ENCODE measurements around the gene NEU2.
"Not testable (repeated sequence)": the region's sequence is repeated elsewhere in the genome, so short reads cannot be mapped to it uniquely, and the experiment has no call there.

Gene NEU2

DNA sequence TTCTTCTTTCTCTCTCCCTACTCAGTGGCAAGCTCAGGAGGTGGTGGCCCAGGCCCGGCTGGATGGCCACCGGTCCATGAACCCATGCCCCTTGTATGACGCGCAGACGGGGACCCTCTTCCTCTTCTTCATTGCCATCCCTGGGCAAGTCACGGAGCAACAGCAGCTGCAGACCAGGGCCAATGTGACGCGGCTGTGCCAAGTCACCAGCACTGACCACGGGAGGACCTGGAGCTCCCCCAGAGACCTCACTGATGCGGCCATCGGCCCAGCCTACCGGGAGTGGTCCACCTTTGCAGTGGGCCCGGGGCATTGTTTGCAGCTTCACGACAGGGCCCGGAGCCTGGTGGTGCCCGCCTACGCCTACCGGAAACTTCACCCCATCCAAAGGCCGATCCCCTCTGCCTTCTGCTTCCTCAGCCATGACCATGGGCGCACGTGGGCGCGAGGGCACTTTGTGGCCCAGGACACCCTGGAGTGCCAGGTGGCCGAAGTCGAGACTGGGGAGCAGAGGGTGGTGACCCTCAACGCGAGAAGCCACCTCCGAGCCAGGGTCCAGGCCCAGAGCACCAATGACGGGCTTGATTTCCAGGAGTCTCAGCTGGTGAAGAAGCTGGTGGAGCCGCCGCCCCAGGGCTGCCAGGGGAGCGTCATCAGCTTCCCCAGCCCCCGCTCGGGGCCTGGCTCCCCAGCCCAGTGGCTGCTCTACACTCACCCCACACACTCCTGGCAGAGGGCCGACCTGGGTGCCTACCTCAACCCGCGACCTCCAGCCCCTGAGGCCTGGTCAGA, 1.8 kb downstream of the NEU2 start:
- no peak for DNase-seq (ENCODE audit: low spot score)

DNA sequence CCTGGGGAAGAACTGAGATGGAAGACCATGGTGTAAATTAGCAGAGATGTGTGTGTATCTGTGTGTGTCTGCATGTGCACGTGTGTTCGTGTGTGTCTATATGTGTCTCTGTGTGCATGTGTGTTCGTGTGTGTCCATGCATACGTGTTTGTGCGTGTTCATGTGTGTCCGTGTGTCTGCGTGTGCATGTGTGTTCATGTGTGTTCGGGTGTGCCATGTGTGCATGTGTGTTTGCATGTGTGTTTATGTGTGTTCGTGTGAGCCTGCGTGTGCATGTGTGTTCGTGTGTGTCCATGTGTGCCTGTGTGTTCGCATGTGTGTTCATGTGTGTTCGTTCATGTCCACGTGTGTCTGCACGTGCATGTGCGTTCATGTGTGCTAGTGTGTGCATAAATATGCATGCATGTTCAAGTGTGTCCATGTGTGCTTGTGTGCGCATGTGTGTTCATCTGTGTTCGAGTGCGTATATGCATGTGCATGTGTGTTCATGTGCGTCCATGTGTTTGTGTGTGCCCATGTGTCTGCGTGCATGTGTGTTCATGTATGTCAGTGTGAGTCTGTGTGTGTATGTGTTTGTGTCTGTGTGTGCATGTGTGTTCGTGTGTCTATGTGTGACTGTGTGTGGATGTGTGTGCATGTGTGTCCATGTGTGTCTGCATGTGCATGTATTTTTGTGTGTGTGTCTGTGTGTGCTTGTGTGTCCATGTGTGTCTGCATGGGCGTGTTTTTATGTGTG, 3.1 kb downstream of the NEU2 start:
- no peak for DNase-seq (ENCODE audit: low spot score)

DNA sequence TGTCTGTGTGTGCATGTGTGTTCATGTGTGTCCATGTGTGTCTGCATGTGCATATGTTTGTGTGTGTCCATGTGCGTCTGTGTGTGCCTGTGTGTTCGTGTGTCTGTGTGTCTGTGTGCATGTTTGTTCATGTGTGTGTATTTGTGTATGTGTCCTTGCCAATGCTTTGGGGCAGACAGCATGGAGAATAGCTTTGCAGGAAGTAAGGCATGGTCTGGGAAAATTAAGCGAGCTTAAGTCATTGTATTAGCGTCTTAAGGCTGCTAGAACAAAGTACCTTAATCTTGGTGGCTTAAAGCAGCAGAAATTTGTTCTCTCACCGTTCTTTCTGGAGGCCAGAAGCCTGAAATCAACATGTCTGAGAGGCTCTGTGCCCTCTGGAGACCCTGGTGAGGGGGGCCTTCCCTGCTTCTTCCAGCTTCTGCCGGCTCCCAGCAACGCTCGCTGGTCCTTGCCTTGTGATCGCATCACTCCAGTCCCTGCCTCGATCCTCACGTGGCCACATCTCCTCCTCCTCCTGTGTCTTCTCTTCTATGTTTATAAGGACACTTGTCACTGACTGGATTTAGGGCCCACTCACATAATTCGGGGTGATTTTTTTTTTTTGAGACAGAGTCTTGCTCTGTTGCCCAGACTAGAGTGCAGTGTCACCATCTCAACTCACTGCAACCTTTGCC, 3.8 kb downstream of the NEU2 start:
- DNase-seq (ENCODE audit: low spot score): no peak

DNA sequence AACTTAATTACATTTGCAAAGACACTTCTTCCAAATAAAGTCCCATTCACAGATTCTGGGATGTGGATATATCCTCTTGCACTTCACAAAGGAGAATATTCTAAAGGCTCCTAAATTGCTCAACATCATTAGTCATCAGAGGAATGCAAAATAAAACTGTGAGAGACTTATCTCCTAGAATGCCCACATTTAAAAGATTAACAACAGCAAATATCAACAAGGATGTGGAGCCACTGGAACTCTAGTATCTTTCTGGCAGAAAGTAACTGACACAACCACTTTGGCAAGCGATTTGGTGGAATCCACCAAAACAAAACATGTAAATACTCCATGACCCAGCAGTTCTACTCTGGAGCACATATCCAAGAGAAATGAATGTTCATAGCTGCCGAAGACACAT, 4.6 kb downstream of the NEU2 start:
- DNase-seq (ENCODE audit: low spot score): no peak

DNA sequence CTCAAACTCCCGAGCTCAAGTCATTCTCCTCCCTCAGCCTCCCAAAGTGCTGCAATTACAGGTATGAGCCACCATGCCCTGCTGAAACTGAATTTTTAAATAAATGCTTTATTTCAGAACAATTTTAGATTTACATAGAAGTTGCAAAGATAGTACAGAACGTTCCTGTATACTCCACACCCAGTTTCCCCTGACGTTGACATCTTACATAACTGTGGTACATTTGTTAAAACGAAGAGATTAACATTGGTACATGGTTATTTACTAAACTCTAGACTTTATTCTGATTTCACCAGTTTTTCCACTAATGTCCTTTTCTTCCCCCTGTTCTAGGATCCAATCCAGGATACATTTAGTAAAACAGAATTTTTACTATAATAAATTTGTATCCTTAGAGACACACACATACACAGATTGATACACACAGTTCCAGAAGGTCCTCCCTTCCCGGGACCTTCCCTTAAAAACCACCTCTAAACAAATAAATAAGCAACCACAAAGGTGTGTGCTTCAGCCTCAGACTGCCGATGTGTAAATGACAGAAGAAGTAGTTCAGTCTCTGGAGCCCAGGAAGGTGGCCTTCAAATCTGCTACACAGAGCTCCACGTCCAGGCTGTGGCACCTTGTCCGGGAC, 6.9 kb downstream of the NEU2 start:
- no peak for DNase-seq (ENCODE audit: low spot score)

DNA sequence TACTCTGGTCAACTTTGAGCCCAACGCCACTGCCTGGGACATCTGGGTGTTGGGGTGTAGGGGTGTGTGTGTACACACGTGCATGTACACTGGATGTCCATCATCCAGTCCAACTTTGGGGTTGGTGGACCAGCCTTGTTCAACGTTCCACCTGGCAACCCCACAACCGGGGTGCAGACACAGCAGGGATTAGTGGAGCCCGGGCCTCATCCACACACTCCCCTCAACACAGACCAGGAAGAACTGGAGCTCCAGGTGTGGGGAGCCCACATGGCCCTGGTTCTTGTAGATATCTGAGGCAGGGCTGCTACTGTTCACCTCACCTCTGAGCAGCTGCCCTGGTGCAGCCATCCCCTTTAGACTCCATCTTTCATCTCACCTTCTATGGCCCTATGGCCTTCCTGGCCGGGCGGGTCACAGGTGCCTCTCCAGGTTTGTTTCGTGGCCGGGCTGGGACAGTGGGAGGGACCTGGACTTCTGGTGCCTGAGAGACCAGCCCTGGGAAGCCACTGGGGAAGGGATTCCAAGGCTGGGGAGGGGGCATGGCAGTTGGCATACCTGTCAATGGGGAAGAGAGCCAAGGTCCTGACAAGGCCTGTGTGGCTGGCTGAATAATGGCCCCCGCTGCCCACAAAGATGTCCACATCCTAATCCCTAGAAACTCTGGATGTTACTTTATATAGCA, 7.5 kb downstream of the NEU2 start:
- no peak for DNase-seq (ENCODE audit: low spot score)

DNA sequence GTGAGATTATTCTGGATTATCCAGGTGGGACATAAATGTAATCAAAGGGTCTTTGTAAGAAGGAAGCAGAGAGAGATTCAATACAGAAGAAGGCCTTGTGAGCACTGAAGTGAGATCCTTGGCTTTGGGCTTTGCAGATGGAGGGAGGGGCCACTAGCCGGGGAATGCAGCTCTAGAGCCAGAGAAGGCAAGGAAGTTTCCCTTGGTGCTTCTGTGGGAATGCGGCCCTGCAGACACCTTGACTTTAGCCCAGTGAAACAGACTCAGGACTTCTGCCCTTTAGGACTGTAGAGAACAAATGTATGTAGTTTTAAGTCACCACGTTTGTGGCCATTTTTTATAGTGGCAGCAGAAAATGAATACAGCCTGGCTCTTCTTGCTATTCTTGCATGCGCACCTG, 8.1 kb downstream of the NEU2 start:
- DNase-seq (ENCODE audit: low spot score): no peak

DNA sequence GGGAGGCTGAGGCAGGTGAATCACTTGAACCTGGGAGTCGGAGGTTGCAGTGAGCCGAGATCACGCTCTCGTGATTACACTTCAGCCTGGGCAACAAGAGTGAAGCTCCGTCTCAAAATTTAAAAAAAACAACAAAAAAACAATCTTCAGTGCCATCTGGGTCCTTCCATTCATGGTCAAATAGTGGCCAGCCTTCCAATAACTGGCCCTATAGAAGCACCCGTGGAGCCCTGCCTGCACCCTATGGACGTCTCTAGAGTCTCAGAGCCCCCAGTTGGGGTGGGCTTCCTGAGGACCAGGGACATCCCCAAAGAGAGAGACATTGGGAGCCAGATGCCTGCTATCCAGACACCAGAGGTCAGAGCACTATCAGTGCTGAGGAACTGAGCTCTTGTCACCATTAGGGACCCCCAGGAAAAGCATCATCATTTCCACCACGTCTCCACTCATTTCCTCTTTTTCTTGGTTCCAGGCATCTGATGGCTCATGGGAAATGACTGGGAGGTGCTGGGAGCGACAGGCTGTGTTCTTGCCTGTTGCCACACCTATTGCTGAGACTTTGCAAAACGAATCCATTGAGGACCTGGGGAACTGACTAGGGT, 9.4 kb downstream of the NEU2 start:
- DNase-seq (ENCODE audit: low spot score): no peak

DNA sequence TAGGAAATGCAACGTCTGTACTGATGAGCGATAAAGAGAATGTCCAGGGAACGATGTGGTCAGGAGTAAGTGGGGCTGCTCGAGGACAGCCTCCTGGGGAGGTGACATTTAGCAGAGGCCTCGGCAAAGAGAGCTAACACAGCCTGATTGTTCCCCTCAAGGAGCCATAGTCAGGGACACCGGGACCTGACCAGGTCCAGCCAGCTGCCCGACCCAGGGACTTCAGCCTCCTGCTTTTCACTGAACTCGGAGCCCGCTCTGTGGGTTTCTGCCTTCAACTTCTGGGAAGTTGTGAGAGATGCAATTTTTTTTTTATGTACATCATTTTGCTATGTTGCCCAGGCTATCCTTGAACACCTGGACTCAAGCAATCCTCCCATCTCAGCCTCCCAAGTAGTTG, 10.1 kb downstream of the NEU2 start:
- no peak for DNase-seq (ENCODE audit: low spot score)

DNA sequence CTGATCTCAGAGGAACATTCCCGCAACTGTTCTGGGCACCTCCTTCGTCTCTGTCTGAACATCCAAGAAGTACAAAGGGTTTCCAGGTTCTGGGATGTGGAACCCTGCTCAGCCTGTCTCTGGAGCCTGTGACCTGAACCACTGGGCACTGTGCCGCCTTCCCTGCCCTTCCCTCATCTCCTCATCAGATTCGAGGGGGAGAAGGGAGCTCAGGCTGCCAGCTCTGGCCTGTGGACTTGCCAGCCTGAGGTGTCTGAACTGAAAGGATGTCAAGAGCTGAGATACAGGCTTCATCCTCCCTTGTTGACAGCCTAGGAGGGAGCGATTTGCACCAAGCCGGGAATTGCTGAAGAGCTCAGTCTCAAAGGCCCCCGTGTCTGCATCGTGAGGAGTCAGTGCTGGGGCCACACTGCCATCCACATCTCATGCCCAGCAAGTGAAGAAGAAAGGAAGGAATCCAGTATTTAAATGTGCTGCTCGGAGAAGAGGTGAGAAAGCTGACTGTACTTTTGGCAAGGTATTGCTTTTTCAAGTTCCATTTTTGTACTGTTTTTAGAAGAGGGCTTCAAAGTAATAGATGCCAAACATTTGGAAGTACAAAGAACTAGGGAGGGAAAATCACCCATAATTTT, 12.6 kb downstream of the NEU2 start:
- no peak for DNase-seq (ENCODE audit: low spot score)

DNA sequence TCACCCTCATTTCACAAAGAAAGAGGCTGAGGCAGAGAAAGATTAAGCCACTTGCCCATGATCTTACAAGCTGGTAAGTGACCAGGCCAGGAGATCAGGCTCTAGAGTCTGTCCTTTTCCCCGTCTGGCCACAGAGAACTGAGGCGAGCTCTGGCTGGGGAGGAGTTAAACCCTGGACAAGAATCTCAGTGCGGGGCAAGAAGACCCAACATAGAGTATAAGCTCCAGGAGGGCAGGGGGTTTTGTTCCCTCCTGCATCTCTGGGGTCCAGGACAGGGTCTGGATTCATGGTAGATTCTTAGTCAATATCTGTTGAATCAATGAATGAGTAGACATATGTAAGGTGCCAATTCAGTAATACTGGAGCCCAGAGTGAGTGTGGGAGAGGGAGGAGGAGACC, 14.7 kb downstream of the NEU2 start:
- no peak for DNase-seq (ENCODE audit: low spot score)

DNA sequence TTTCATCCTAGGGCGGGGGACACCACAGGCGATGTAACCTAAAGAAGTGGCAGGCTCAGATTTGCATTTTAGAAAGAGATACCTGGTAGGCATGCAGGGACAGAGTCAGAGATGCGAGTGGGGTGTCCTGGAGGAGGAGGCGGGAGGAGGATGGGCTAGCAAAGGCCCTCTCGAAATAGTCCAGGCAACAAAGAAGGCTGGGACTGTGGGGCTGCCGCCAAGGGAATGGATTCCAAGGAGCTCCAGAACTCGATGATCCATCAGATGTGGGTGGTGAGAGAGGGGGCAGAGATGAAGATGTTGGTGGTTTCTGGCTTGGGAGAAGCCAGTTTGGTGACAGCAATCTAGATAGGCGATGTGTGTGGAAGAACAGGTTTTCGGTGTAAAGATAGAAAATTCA, 15.2 kb downstream of the NEU2 start:
- DNase-seq (ENCODE audit: low spot score): no peak

DNA sequence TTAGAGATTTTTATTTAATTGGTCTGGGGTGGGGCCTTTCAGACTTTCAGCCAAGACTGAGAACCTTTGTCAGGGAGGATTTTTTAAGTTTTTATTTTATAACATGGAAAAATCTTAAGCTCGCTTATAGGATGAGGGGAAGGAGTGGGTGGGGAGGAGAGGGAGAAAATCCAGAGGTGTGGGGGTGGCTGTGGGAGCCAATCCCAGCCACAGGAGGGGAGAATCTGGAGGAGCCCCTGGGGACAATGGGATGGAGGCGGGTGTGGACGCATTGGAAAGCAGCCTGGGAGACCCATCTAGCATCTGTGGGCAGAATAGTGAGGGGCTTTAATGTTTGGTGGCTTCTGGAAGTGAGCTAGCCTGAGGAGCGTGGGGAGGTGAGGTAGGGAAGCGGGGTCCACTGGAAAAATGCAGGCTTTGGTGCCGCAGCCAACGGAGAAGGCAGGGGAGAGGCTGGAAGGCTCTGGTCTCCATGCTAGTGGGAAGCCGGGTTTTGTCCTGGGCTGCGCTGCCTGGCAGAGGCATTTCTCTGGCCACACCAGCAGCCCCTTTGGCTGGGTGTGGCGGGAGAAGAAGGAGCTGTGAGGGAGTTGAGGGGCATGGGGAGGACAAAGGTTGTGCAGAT, 16.2 kb downstream of the NEU2 start:
- no peak for DNase-seq (ENCODE audit: low spot score)

DNA sequence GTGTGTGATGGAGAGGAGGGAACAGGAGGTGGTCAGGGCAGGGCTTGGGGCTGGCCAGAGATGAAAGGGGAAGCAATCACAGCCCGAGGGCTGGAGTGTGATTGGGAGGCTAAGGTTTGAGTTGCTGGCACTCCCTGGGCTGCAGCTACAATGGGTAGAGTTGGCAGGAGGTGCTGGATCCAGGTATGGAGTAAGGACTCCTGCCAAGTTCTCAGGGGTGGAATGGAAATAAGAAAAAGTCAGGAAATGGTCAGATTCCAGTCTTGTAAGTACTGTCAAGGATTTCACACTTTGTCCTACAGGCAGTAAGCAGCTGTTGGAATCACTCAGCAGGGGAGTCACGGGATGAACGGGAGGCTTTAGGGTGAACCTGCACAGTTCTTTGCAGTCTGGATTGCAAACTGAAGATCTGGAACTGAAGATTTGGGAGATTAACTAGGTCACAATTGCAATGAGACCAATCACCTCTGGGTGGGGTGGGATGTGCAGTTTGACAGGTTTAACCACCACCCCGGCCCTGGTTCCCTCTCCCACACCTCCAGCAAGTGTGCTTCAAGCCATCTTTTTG, 16.8 kb downstream of the NEU2 start:
- no peak for DNase-seq (ENCODE audit: low spot score)

DNA sequence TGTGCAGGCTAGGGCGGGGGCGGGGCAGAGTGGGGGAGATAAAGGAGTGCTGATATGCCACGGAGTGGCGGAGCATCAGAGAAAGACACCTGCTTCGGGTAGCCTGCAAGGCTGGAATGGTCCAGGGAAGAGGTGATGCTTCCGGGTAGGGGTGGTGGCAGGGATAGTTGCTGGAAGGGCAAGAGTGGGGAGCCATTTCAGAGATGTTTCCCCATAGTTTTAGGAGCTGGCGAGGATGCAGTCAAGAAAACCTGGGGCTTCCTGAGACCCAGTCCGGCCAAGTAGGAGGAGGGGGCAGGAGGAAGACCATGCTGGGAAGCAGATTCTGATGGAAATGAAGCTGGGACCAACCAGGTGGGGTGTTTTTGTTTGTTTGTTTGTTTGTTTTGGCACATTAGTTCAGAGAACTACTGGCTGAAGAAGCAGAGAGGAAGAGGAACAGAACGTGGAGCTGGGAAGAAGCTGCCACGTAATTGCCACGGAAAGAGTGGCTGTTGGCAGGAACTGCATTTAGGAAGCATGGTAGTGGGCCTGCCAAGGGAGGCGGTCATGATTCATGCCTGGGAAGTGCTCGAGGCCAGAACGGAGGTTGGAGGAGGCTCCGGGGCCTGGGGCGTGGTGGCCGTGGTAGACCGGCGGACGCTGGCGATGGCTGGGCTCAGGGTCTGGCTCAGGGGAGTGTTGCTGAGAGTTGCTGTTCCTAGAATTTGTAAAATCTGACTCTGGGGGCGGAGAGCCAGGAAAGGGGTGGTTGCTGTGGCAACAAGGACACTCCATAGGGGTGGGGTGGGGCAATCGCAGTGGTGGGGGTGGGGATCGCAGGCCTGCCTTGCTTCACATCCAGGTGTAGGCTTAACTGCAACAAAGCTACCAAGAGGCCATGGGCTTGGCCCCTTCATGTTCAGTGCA, 19.0 kb downstream of the NEU2 start:
- no peak for DNase-seq (ENCODE audit: low spot score)

DNA sequence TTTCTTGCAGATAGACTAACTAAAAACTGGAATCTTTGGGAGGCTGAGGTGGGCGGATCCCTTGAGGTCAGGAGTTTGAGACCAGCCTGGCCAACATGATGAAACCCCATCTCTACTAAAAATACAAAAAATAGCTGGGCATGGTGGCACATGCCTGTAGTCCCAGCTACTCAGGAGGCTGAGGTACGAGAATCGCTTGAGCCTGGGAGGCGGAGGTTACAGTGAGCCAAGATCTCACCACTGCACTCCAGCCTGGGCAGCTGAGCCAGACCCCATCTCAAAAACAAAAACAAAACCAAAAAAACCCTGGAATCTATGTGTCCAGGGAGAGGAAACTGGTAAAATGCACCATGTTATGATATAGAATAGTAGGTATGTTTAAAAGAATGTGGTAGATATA, 20.0 kb downstream of the NEU2 start:
- not testable (repeated sequence) for DNase-seq (ENCODE audit: low spot score)

DNA sequence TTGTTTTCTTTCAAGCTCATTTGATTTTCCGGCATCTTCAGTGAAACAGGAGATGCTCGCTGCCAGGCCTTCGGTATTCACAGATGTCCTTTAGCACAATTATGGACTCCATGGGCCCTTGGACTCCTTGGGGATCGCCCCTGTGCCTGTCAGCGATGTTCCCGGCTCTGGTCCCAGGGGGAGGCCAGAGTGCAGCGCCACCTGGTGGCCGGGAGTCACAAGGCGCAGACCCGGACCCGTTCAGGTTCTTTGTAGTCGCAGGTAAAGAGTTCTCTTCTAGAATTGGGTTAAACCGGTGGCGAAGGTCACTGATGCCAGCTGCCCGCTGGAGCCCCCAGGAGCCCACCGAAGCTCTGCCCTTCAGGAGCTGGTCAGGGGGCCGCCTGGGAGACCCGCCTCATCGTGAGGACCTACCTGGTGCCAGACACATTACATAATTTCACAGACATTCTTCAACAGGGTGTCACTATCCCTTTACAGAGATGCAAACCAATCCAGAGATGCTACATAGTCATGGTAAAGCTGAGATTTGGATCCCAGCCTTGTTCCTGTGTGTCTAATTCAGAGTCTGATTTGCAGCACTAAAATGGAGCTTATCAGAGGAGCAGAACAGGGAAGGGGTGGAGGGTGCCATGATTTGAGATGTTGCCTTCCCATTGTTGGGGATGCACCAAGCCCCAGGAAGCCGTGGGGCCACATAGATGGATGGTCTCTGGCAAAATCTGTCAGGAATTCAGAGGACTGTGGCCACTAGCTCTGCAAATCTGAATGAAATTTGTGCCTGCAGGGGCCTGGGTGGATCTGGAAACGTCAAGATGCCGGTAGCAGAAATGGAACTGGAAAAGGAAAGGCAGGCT, 21.7 kb downstream of the NEU2 start:
- peak; percentile 76 for DNase-seq (ENCODE audit: low spot score)

DNA sequence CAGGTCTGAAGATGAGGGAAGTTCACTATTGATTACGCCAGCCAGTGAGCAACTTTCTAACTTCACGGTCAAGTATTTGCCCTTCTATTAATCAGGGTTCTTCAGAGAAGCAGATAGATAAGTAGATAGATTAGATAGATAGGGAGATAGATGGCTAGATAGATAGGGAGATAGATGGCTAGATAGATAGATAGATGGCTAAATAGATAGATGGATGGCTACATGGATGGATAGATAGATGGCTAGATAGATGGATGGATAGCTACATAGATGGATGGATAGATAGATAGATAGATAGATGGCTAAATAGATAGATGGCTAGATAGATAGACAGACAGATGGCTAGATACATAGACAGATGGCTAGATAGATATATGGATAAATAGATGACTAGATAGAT, 22.9 kb downstream of the NEU2 start:
- no peak for DNase-seq (ENCODE audit: low spot score)

Measured in LoVo (cell line).